GM19455 (cell line): ENCODE results near the gene ABHD16B.
"Not testable (repeated sequence)": the region's sequence is repeated elsewhere in the genome, so short reads cannot be mapped to it uniquely, and the experiment has no call there.

Source experiments
- ATAC-seq: cut with Tn5 transposase; IDR thresholded peaks from one replicate; pipeline ENCODE4 v1.9.1; 2021; ENCODE audit not compliant: unreplicated experiment

ABHD16B gene

GRCh38 chr20:63834491-63834880 lies 26.8 kb upstream of the ABHD16B start:
- no peak for ATAC-seq

- no peak for ATAC-seq
These were observed 26.1 kb upstream of the ABHD16B start for GRCh38 chr20:63835021-63835858.

- no peak for ATAC-seq
These were observed 24.6 kb upstream of the ABHD16B start for GRCh38 chr20:63836458-63837344.

- ATAC-seq: no peak
These were observed 23.8 kb upstream of the ABHD16B start for GRCh38 chr20:63837479-63837878.

GRCh38 chr20:63839620-63840019 lies 21.7 kb upstream of the ABHD16B start:
- ATAC-seq: no peak

GRCh38 chr20:63840405-63840828 lies 20.9 kb upstream of the ABHD16B start:
- no peak for ATAC-seq

GRCh38 chr20:63842258-63842657 lies 19.0 kb upstream of the ABHD16B start:
- no peak for ATAC-seq

- ATAC-seq: no peak
These were observed 18.1 kb upstream of the ABHD16B start for GRCh38 chr20:63843222-63843621.

GRCh38 chr20:63843778-63844177 lies 17.5 kb upstream of the ABHD16B start:
- no peak for ATAC-seq

GRCh38 chr20:63844511-63844991 lies 16.7 kb upstream of the ABHD16B start:
- ATAC-seq: no peak

- ATAC-seq: no peak
These were observed 15.0 kb upstream of the ABHD16B start for GRCh38 chr20:63846128-63846771.

- no peak for ATAC-seq
These were observed 14.4 kb upstream of the ABHD16B start for GRCh38 chr20:63846888-63847236.

- no peak for ATAC-seq
These were observed 13.9 kb upstream of the ABHD16B start for GRCh38 chr20:63847237-63848002.

- ATAC-seq: no peak
These were observed 13.0 kb upstream of the ABHD16B start for GRCh38 chr20:63848003-63848911.

GRCh38 chr20:63850689-63851547 lies 10.4 kb upstream of the ABHD16B start:
- ATAC-seq: peak; percentile 67

GRCh38 chr20:63851548-63851943 lies 9.8 kb upstream of the ABHD16B start:
- not testable (repeated sequence) for ATAC-seq

GRCh38 chr20:63853733-63854068 lies 7.6 kb upstream of the ABHD16B start:
- not testable (repeated sequence) for ATAC-seq

- no peak for ATAC-seq
These were observed 7.1 kb upstream of the ABHD16B start for GRCh38 chr20:63854069-63854765.
